WERI-Rb-1 (cell line): ENCODE measurements around the gene SLC19A3.

Experiments used
- DNase-seq: peaks from one replicate; pipeline ENCODE4 v3.0.0-alpha.2; 2020
- H3K27ac ChIP-seq: fragments of 250-450 bp; sonication (Bioruptor Pico); 2 replicates; pipeline ENCODE4 v1.5.1; 2020; ENCODE audit warnings: mild to moderate bottlenecking, moderate library complexity
- H3K27me3 ChIP-seq: fragments of 250-450 bp; sonication (Bioruptor Pico); 2 replicates; pipeline ENCODE4 v1.5.1; 2021; ENCODE audit warnings: mild to moderate bottlenecking, low read depth, moderate library complexity; ENCODE audit not compliant: insufficient read depth, severe bottlenecking
- H3K36me3 ChIP-seq: fragments of 250-450 bp; sonication (Bioruptor Pico); 2 replicates; pipeline ENCODE4 v1.5.1; 2020; ENCODE audit warnings: mild to moderate bottlenecking, moderate library complexity
- H3K4me3 ChIP-seq: 2 replicates; pipeline ENCODE4 v1.5.1; 2011; ENCODE audit warnings: low read depth, mild to moderate bottlenecking, control low read depth, low read length
- H3K9me3 ChIP-seq: fragments of 250-450 bp; sonication (Bioruptor Pico); 2 replicates; pipeline ENCODE4 v1.5.1; 2021; ENCODE audit warnings: mild to moderate bottlenecking, moderate library complexity; ENCODE audit not compliant: severe bottlenecking
- CTCF ChIP-seq: IDR thresholded peaks from 2 replicates; pipeline ENCODE4 v1.5.1; 2011; ENCODE audit warnings: low read depth, mild to moderate bottlenecking, control low read depth, inconsistent platforms, low read length

The SLC19A3 gene

GRCh38 chr2:227665189-227665940 lies 52.5 kb downstream of the SLC19A3 start:
- TF ChIP-seq CTCF, result no peak
- Histone ChIP-seq H3K27ac (no peak overlapping the region), H3K4me3 (no peak overlapping the region), H3K36me3 (no peaks in the 10 kb centered on the region), H3K9me3 (no peaks in the 10 kb centered on the region), H3K27me3 (peaks cover 7% of the 10 kb centered on the region)
- no peak for DNase-seq

GRCh38 chr2:227661827-227662226 lies 56.0 kb downstream of the SLC19A3 start:
- Histone ChIP-seq H3K27ac (no peak overlapping the region), H3K36me3 (no peaks in the 10 kb centered on the region), H3K4me3 (no peak overlapping the region), H3K27me3 (no peaks in the 10 kb centered on the region), H3K9me3 (no peaks in the 10 kb centered on the region)
- no peak for DNase-seq
- no peak for TF ChIP-seq CTCF

- H3K27me3 ChIP-seq, result no peaks in the 10 kb centered on the region
- no peaks in the 10 kb centered on the region for H3K9me3 ChIP-seq
- TF ChIP-seq CTCF, result no peak
- no peak overlapping the region for H3K4me3 ChIP-seq
- DNase-seq, result no peak
- no peaks in the 10 kb centered on the region for H3K36me3 ChIP-seq
- no peak overlapping the region for H3K27ac ChIP-seq
These were observed 56.7 kb downstream of the SLC19A3 start for GRCh38 chr2:227661025-227661649.

GRCh38 chr2:227657199-227657845 lies 60.5 kb downstream of the SLC19A3 start:
- Histone ChIP-seq H3K4me3 (no peak overlapping the region), H3K27me3 (no peaks in the 10 kb centered on the region), H3K36me3 (no peaks in the 10 kb centered on the region), H3K9me3 (no peaks in the 10 kb centered on the region), H3K27ac (no peak overlapping the region)
- no peak for DNase-seq
- no peak for TF ChIP-seq CTCF

- Histone ChIP-seq H3K4me3 (no peak overlapping the region), H3K27me3 (no peaks in the 10 kb centered on the region), H3K36me3 (no peaks in the 10 kb centered on the region), H3K27ac (no peak overlapping the region), H3K9me3 (no peaks in the 10 kb centered on the region)
- TF ChIP-seq CTCF, result no peak
- DNase-seq, result no peak
These were observed 62.4 kb downstream of the SLC19A3 start for GRCh38 chr2:227655454-227655853.
